ENCODE data around the gene PTPN13.

- TF ChIP-seq POLR2A (IDR thresholded peaks at IDR 0.05) = no peak
- TF ChIP-seq CTCF (IDR thresholded peaks at IDR 0.05) = no peak
These were observed 197.0 kb downstream of the PTPN13 start for GRCh38 chr4:86791126-86791525.
